Epithelial cell of esophagus (primary cell): ENCODE measurements around the gene ATN1.
A peak's percentile ranks its signal among the peaks of the same experiment; 100 is the strongest.

Experiments
- DNase-seq: peaks from one replicate; pipeline ENCODE4 v3.0.0; 2010; ENCODE audit warnings: low read depth
- H3K4me3 ChIP-seq: 2 replicates; pipeline ENCODE4 v1.5.1; 2011; ENCODE audit warnings: mild to moderate bottlenecking, low read length, control low read depth
- TF ChIP-seq, protein P1 (sequence below): IDR thresholded peaks from 2 replicates; pipeline ENCODE4 v1.5.1; 2011; ENCODE audit warnings: low read depth, mild to moderate bottlenecking, low read length, control low read depth, inconsistent platforms; ENCODE audit not compliant: insufficient read depth; ENCODE audit errors: missing control alignments

The ATN1 gene

GRCh38 chr12:6957151-6957701 lies 29.5 kb downstream of the ATN1 start:
- TF ChIP-seq, protein P1, sequence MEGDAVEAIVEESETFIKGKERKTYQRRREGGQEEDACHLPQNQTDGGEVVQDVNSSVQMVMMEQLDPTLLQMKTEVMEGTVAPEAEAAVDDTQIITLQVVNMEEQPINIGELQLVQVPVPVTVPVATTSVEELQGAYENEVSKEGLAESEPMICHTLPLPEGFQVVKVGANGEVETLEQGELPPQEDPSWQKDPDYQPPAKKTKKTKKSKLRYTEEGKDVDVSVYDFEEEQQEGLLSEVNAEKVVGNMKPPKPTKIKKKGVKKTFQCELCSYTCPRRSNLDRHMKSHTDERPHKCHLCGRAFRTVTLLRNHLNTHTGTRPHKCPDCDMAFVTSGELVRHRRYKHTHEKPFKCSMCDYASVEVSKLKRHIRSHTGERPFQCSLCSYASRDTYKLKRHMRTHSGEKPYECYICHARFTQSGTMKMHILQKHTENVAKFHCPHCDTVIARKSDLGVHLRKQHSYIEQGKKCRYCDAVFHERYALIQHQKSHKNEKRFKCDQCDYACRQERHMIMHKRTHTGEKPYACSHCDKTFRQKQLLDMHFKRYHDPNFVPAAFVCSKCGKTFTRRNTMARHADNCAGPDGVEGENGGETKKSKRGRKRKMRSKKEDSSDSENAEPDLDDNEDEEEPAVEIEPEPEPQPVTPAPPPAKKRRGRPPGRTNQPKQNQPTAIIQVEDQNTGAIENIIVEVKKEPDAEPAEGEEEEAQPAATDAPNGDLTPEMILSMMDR, result no peak
- no peak overlapping the region for H3K4me3 ChIP-seq
- DNase-seq, result no peak

- no peak overlapping the region for H3K4me3 ChIP-seq
- DNase-seq, result no peak
- TF ChIP-seq, protein P1, result no peak
Observed at GRCh38 chr12:6957741-6958608, 30.2 kb downstream of the ATN1 start.

- no peak overlapping the region for H3K4me3 ChIP-seq
- no peak for DNase-seq
- TF ChIP-seq, protein P1, result no peak
Observed at GRCh38 chr12:6958609-6959057, 30.9 kb downstream of the ATN1 start.

DNA sequence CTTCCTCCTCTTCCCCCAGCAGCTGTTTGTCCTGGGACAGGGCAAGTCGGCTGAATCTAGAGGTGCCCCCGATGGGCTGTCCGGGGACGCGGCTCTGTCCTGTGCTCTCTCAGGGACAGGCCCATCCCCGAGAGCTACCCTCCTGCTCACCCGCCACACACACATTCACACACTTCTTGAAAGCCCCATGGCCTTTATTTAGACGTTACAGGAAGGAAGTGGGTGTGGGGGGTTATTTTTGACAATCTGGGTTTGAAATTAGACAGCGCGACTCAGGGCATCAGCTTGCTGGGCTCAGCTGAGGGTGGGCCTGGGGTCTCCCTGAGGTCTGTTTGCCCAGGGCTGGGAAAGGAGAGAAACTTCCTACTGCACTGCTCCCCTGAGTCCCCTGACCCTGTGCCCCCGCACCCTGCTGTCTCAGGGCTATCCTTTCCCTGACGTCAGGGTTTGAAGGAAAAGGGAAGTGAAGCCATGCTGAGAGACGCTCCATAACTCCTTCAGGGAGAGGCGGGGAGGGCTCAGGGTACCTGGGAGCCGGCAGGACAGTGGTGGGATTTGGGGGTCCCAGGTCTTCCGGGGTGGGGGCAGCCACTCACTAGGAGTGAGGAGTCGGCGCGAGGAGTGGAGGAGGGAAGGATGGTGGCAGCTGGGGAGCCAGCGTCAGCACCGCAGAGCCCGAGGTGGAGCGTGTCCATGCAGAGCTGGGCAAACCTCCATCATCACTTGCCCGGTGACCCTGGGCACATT lies 31.5 kb downstream of the ATN1 start:
- no peak for DNase-seq
- H3K4me3 ChIP-seq, result no peak overlapping the region
- TF ChIP-seq, protein P1, result no peak

DNA sequence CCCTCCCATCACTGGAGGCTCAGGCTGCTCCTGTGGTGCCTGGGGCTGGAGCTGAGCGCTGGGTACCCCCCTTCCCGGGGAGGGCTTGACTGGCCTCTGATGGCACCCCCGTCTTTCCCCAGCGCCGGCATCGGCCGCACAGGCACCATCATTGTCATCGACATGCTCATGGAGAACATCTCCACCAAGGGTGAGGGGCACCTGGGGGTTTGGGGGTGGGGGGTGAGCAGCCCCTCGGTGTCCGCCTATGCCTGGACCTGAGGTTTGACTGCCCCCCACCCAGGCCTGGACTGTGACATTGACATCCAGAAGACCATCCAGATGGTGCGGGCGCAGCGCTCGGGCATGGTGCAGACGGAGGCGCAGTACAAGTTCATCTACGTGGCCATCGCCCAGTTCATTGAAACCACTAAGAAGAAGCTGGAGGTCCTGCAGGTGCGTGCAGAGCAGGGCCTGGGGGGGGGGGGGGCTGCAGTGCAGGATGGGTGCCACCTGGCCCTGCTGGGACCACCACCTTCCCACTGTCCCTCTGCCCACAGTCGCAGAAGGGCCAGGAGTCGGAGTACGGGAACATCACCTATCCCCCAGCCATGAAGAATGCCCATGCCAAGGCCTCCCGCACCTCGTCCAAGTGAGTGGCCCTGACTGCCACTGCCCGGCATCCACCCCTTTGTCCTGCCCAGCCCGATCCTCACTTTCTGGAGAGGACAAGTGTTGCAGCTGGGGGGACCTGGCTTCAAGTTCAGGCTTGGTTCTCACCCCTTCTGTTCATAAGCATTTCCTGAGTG lies 32.2 kb downstream of the ATN1 start:
- H3K4me3 ChIP-seq, result no peak overlapping the region
- no peak for DNase-seq
- TF ChIP-seq, protein P1, result no peak

DNA sequence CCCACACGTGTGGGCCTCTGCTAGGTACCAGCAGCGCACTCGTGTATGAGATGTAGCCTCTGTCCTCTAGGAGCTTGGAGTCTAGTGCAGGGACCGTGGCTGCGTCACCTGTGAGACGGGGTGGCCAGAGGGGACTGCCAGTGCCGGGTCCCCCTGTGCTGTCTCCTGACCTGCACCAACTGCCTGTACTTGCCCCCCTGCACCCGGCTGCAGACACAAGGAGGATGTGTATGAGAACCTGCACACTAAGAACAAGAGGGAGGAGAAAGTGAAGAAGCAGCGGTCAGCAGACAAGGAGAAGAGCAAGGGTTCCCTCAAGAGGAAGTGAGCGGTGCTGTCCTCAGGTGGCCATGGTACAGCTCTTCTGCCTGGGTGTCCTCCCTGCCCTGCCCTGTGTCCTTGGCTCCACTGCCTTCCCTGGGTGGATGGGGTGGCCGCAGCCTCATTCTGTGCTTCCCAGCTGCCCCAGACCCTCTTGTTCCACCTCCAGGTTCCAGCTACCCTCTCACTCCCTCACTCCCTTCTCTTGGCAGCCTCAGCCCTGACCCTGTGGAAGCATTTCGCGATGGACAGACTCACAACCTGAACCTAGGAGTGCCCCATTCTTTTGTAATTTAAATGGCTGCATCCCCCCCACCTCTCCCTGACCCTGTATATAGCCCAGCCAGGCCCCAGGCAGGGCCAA lies 33.0 kb downstream of the ATN1 start:
- TF ChIP-seq, protein P1, result peak; percentile 6
- no peak overlapping the region for H3K4me3 ChIP-seq
- DNase-seq, result no peak
